ENCODE results near the gene ABCB8.

Gene ABCB8

GRCh38 chr7:151095123-151095797 lies 67.0 kb downstream of the ABCB8 start:
- H3K27ac ChIP-seq, result peak overlapping the region; percentile 49
- TF ChIP-seq CTCF (conservative IDR thresholded peaks at IDR 0.05; ENCODE audit: low read depth), result no peak
- ChIA-PET CTCF (interaction anchor here (0.5 kb wide), 1 partner anchor 1710 kb away, joined by 4 read pairs; no protein-coding TSS in a partner anchor), POLR2A (ENCODE audit: low non-redundant PET) (interaction anchor here (0.6 kb wide), 1 partner anchor 439 kb away, joined by 5 read pairs; no protein-coding TSS in a partner anchor)
- no peak for DNase-seq (ENCODE audit: low spot score)

GRCh38 chr7:151095828-151096475 lies 67.7 kb downstream of the ABCB8 start:
- CTCF ChIA-PET, result interaction anchor here (0.5 kb wide), 1 partner anchor 1711 kb away, joined by 4 read pairs; no protein-coding TSS in a partner anchor
- no peak for DNase-seq (ENCODE audit: low spot score)
- TF ChIP-seq CTCF (conservative IDR thresholded peaks at IDR 0.05; ENCODE audit: low read depth), result no peak
- H3K27ac ChIP-seq, result peak overlapping the region; percentile 9; the same call in 1 of the 2 replicates
- POLR2A ChIA-PET (ENCODE audit: low non-redundant PET), result no interaction called here
